Heart left ventricle (tissue), 16 donors: Measurements from ENCODE around the gene RASD2. TPM values are rescaled to one million over a fixed set of nuclear protein-coding genes. Genes with fewer than 3 reads are reported as not detected.
A peak's percentile ranks its signal among the peaks of the same experiment; 100 is the strongest.

Experiments used
- ATAC-seq, 4 donors: fragments of 200-7000 bp; cut with Tn5 transposase; one replicate each; pipeline ENCODE4 v1.9.1; 2020 to 2022; ENCODE audit warnings: moderate library complexity in 4 of 4, mild to moderate bottlenecking in 3 of 4, moderate number of reproducible peaks in 1 of 4
- DNase-seq, 5 donors: peaks; one replicate each; pipeline ENCODE4 v3.0.0-alpha.2; 2020
- H3K27ac ChIP-seq, 12 donors: fragments of 200-600 bp; sonication (generic) in 4 of 12; one replicate each; pipeline versions ENCODE4 v1.5.0 to v1.8.0; 2016 to 2022; ENCODE audit warnings: mild to moderate bottlenecking in 2 of 12
- H3K27me3 ChIP-seq, 9 donors: fragments of 200-600 bp; sonication (generic) in 2 of 9; one replicate each; pipeline versions ENCODE4 v1.5.1 to v1.8.0; 2016 to 2022; ENCODE audit warnings: mild to moderate bottlenecking in 3 of 9
- H3K36me3 ChIP-seq, 9 donors: fragments of 200-600 bp; sonication (generic) in 2 of 9; one replicate each; pipeline versions ENCODE4 v1.5.0 to v1.8.0; 2018 to 2022; ENCODE audit warnings: mild to moderate bottlenecking in 2 of 9
- H3K4me1 ChIP-seq, 12 donors: fragments of 200-600 bp; sonication (generic) in 4 of 12; one replicate each; pipeline versions ENCODE4 v1.5.0 to v1.8.0; 2016 to 2022; ENCODE audit warnings: mild to moderate bottlenecking in 3 of 12
- H3K4me3 ChIP-seq, 12 donors: fragments of 200-600 bp; sonication (generic) in 4 of 12; one replicate each; pipeline versions ENCODE4 v1.5.0 to v1.8.0; 2017 to 2022; ENCODE audit warnings: mild to moderate bottlenecking in 9 of 12, moderate library complexity in 4 of 12
- H3K9me3 ChIP-seq, 12 donors: fragments of 200-600 bp; sonication (generic) in 4 of 12; one replicate each; pipeline versions ENCODE4 v1.5.0 to v1.8.0; 2016 to 2022; ENCODE audit warnings: mild to moderate bottlenecking in 1 of 12
- CTCF ChIP-seq, 12 donors: fragments of 200-600 bp; sonication (generic) in 4 of 12; IDR thresholded peaks; one replicate each; pipeline versions ENCODE4 v1.5.0 to v1.8.0; 2018 to 2022; ENCODE audit warnings: antibody characterized with exemption in 12 of 12, mild to moderate bottlenecking in 5 of 12
- POLR2A ChIP-seq, 2 donors: fragments of 450-650 bp; IDR thresholded peaks; one replicate each; pipeline ENCODE4 v1.6.1; 2017; ENCODE audit warnings: antibody characterized with exemption in 2 of 2, mild to moderate bottlenecking in 2 of 2, moderate library complexity in 2 of 2
- WGBS, 4 donors: extraction: QIAGEN DNeasy Blood & Tissue Kit in 2 of 4; methylation state at CpG; one replicate each; pipeline versions ENCODE4 v1.1.5 to v1.1.7; 2013 to 2018; 5-methylcytosine and 5-hydroxymethylcytosine counted together
- intact Hi-C, 10 donors: fragments of 100-400 bp; cut with DNase I; formaldehyde crosslinking; loops; one replicate each; pipeline versions ENCODE4 v1.11.1 to v1.14.2; 2022
- polyA plus RNA-seq, 2 donors: library from polyadenylated mRNA; stranded (reverse); fragments of 200-250 nt; gene quantifications; one replicate each; pipeline ENCODE4 v1.2.3, GENCODE V29; 2013
- total RNA-seq, 9 donors: library from RNA; depleted of rRNA in 2 of 9; stranded (reverse); fragments of >200 nt in 2 of 9; fragmentation: NEBNext Ultra II Directional in 3 of 9; extraction: Animal tissue kit (Norgen Biotek cat#: 25700) in 3 of 9; gene quantifications; one replicate each; pipeline versions ENCODE4 v1.1.0 to v1.2.4, GENCODE V29; 2016 to 2023
- donor health status: ischemic (EF 13 %, LVEDD 7.1; RV severe dilation, severe dysfunction).
- donor health status: healthy with polysubstance abuse.
- donor health status: DM: no; HTN: yes; CAD: no.
- donor health status: DM: no; HTN: no; CAD: no.
- donor health status: ischemic (EF 25% LVEDD 6.9; RV normal size, moderate dysfunction).
- donor health status: ischemic (EF 25% LVEDD 5.7; RV mildly dilated, moderate dysfunction).
- donor health status: healthy.
- donor health status: DM: yes; HTN: yes; CAD: no.
- donor health status: ischemic (EF 35%, LVEDD 5.7; RV mildly dilated, moderate dysfunction).
- donor health status: nonischemic (EF 11% LVEDD 7.7; RV severe dilation, severe dysfunction).
- donor health status: DM: yes; HTN: yes; CAD: no.
- donor health status: PGD.
- donor health status: ischemic (EF 29% LVEDD 5.4; RV normal size, mild dysfunction).
- donor health status: nonischemic (EF 23%, LVEDD 6.1; RV moderate dilation, normal function).

The RASD2 gene
- total and polyA plus RNA-seq, 11 donors: 1.4 to 10.5 (median 5.0) TPM

- no peak for DNase-seq
- WGBS, 4 donors: 11 to 15% (median 13%) methylated on average over 3 of the region's 3 CpGs
- no peaks in the 10 kb centered on the region for H3K36me3 ChIP-seq
- TF ChIP-seq POLR2A (IDR thresholded peaks at IDR 0.05) (no peak), CTCF (IDR thresholded peaks at IDR 0.05) (no peak)
- intact Hi-C loops: loop anchor here in 2 of 10 donors (5.0 to 10.0 kb wide), 2 partner anchors 52 to 65 kb away; no protein-coding TSS in a partner anchor
- H3K27ac ChIP-seq: peak overlapping the region in 11 of 12 donors; percentile 56 to 89 (median 60)
- H3K4me1 ChIP-seq: peaks cover 2 to 36% (median 16%) of the 10 kb centered on the region in 12 donors
- no peak for ATAC-seq
- H3K27me3 ChIP-seq: peaks cover 0 to 36% (median 0%) of the 10 kb centered on the region in 9 donors
- no peaks in the 10 kb centered on the region for H3K9me3 ChIP-seq
- H3K4me3 ChIP-seq: peak overlapping the region in 9 of 12 donors; percentile 26 to 70 (median 59)
Measured at GRCh38 chr22:35539487-35539886, 1.1 kb upstream of the RASD2 start.

GRCh38 chr22:35539910-35540594 is 579 bp upstream of the RASD2 start:
- peak in 3 of 4 donors; percentile 65 to 86 (median 72) for ATAC-seq
- no peaks in the 10 kb centered on the region for H3K9me3 ChIP-seq
- H3K4me1 ChIP-seq: peaks cover 3 to 42% (median 17%) of the 10 kb centered on the region in 12 donors
- peak overlapping the region; percentile 36 to 70 (median 58) for H3K4me3 ChIP-seq
- H3K27me3 ChIP-seq: peaks cover 0 to 36% (median 0%) of the 10 kb centered on the region in 9 donors
- WGBS, 4 donors: 1 to 15% (median 2%) methylated on average over 6 to 89 of the region's 89 CpGs
- peak overlapping the region in 11 of 12 donors; percentile 56 to 89 (median 60) for H3K27ac ChIP-seq
- peak; percentile 61 to 86 (median 65) for DNase-seq
- TF ChIP-seq CTCF (IDR thresholded peaks at IDR 0.05) (no peak), POLR2A (IDR thresholded peaks at IDR 0.05) (no peak)
- no peaks in the 10 kb centered on the region for H3K36me3 ChIP-seq
- intact Hi-C loops: loop anchor here in 2 of 10 donors (5.0 to 10.0 kb wide), 4 partner anchors 53 to 85 kb away; no protein-coding TSS in a partner anchor

- peaks cover 0 to 36% (median 0%) of the 10 kb centered on the region in 9 donors for H3K27me3 ChIP-seq
- no peak for TF ChIP-seq CTCF (IDR thresholded peaks at IDR 0.05)
- no peak for TF ChIP-seq POLR2A (IDR thresholded peaks at IDR 0.05)
- H3K9me3 ChIP-seq: no peaks in the 10 kb centered on the region
- no peaks in the 10 kb centered on the region for H3K36me3 ChIP-seq
- DNase-seq (peak in 1 of 5 donors; percentile 42), ATAC-seq (peak in 1 of 4 donors; percentile 26)
- peak overlapping the region in 9 of 12 donors; percentile 24 to 83 (median 53) for H3K27ac ChIP-seq
- H3K4me3 ChIP-seq: peak overlapping the region; percentile 36 to 70 (median 58)
- intact Hi-C loops: loop anchor here in 1 of 10 donors (5.0 to 10.0 kb wide), 2 partner anchors 69 to 84 kb away; no protein-coding TSS in a partner anchor
- WGBS, 4 donors: 7 to 18% (median 9%) methylated on average over 14 to 28 of the region's 28 CpGs
- H3K4me1 ChIP-seq: peaks cover 3 to 45% (median 17%) of the 10 kb centered on the region in 12 donors
Measured at GRCh38 chr22:35541254-35541748, 670 bp downstream of the RASD2 start.
